ENCODE measurements around the gene PKDREJ. TPM values are rescaled to one million over a fixed set of nuclear protein-coding genes. Genes with fewer than 3 reads are reported as not detected.
A peak's percentile ranks its signal among the peaks of the same experiment; 100 is the strongest.

Gene PKDREJ
- polyA plus RNA-seq, 1 experiment: not detected

GRCh38 chr22:46250783-46251125 is 12.4 kb downstream of the PKDREJ start:
- H3K36me3 ChIP-seq (ENCODE audit: control insufficient read depth, insufficient read depth, low read length): no peaks in the 10 kb centered on the region
- H3K27me3 ChIP-seq (ENCODE audit: control insufficient read depth, insufficient read depth, low read length): no peaks in the 10 kb centered on the region
- TF ChIP-seq CTCF (IDR thresholded peaks at IDR 0.05; ENCODE audit: insufficient read depth, low read depth, low read length): no peak
- ChIA-PET POLR2A (no interaction called here), CTCF (interaction anchor here (1.3 kb wide), 1 partner anchor 127 kb away, joined by 5 read pairs; no protein-coding TSS in a partner anchor)
- H3K4me3 ChIP-seq (ENCODE audit: low read depth, low read length): peak overlapping the region; percentile 86
- no peak for DNase-seq (ENCODE audit: low read depth)

- Histone ChIP-seq H3K27me3 (ENCODE audit: control insufficient read depth, insufficient read depth, low read length) (no peaks in the 10 kb centered on the region), H3K4me3 (ENCODE audit: low read depth, low read length) (peak within 1 kb of the TSS; percentile 86), H3K36me3 (ENCODE audit: control insufficient read depth, insufficient read depth, low read length) (no peaks in the 10 kb centered on the region)
- DNase-seq (ENCODE audit: low read depth): peak; percentile 31
- TF ChIP-seq CTCF (IDR thresholded peaks at IDR 0.05; ENCODE audit: insufficient read depth, low read depth, low read length): no peak
- ChIA-PET CTCF (interaction anchor here (1.3 kb wide), 1 partner anchor 126 kb away, joined by 5 read pairs; no protein-coding TSS in a partner anchor), POLR2A (no interaction called here)
Observed at GRCh38 chr22:46250035-46250782, 12.9 kb downstream of the PKDREJ start, which contains the start of gene CDPF1. CDPF1 (minus strand) TSS chr22:46250293; CDS start chr22:46248284, 2,009 bp downstream.

GRCh38 chr22:46247443-46247975 is 15.6 kb downstream of the PKDREJ start:
- H3K36me3 ChIP-seq (ENCODE audit: control insufficient read depth, insufficient read depth, low read length): no peaks in the 10 kb centered on the region
- ChIA-PET POLR2A (no interaction called here), CTCF (no interaction called here)
- TF ChIP-seq CTCF (IDR thresholded peaks at IDR 0.05; ENCODE audit: insufficient read depth, low read depth, low read length): no peak
- no peak overlapping the region for H3K4me3 ChIP-seq (ENCODE audit: low read depth, low read length)
- H3K27me3 ChIP-seq (ENCODE audit: control insufficient read depth, insufficient read depth, low read length): no peaks in the 10 kb centered on the region
- DNase-seq (ENCODE audit: low read depth): no peak

- no peak for TF ChIP-seq CTCF (IDR thresholded peaks at IDR 0.05; ENCODE audit: insufficient read depth, low read depth, low read length)
- H3K27me3 ChIP-seq (ENCODE audit: control insufficient read depth, insufficient read depth, low read length): no peaks in the 10 kb centered on the region
- no peak for DNase-seq (ENCODE audit: low read depth)
- no peak overlapping the region for H3K4me3 ChIP-seq (ENCODE audit: low read depth, low read length)
- POLR2A ChIA-PET: no interaction called here
- no peaks in the 10 kb centered on the region for H3K36me3 ChIP-seq (ENCODE audit: control insufficient read depth, insufficient read depth, low read length)
- CTCF ChIA-PET: interaction anchor here (1.2 kb wide), 1 partner anchor 8 kb away, joined by 3 read pairs; no protein-coding TSS in a partner anchor
Observed at GRCh38 chr22:46246178-46246577, 17.0 kb downstream of the PKDREJ start.

- TF ChIP-seq CTCF (IDR thresholded peaks at IDR 0.05; ENCODE audit: insufficient read depth, low read depth, low read length): no peak
- no peak for DNase-seq (ENCODE audit: low read depth)
- ChIA-PET POLR2A (no interaction called here), CTCF (interaction anchor here (1.2 kb wide), 1 partner anchor 8 kb away, joined by 3 read pairs; no protein-coding TSS in a partner anchor)
- Histone ChIP-seq H3K36me3 (ENCODE audit: control insufficient read depth, insufficient read depth, low read length) (peaks cover 5% of the 10 kb centered on the region), H3K4me3 (ENCODE audit: low read depth, low read length) (no peak overlapping the region), H3K27me3 (ENCODE audit: control insufficient read depth, insufficient read depth, low read length) (no peaks in the 10 kb centered on the region)
Observed at GRCh38 chr22:46245511-46245910, 17.6 kb downstream of the PKDREJ start.

Data from BJ (cell line).